Superior temporal gyrus (tissue), 1 donor: ENCODE data around the gene INO80E.
A peak's percentile ranks its signal among the peaks of the same experiment; 100 is the strongest.

Experiments used
- DNase-seq: peaks from one replicate; pipeline ENCODE4 v3.0.0-alpha.2; 2016; ENCODE audit errors: extremely low spot score

The INO80E gene

DNA sequence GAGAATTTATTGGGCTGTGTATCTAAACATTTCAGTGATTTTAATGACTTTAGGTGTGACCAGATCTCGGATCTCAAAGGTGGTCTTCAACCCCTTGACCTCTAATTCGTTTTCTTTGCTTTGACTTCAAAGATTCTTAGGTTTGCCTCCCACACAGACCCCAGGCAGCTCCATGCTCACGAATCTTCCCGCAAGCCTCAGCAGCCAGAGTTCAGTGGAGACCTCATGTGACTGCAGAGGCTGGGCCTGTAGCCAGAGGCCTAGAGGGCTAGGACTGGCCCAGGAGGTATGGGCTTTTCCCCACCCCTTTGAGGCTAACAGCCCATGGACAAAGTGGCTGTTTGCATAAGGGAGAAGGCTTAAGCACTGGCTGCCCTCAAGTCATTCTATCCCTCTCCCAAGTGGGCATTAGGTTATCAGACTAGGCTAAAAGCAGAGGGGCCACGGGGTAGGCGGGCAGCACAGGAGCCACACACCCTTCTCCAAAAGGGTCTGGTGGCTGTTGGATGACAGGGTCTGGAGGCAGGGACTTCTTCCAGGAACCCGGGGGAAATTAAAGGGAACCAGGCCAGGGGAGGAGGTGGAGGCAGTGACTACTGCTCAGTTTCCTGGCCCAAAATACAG, 3.6 kb upstream of the INO80E start:
- DNase-seq, result no peak

DNA sequence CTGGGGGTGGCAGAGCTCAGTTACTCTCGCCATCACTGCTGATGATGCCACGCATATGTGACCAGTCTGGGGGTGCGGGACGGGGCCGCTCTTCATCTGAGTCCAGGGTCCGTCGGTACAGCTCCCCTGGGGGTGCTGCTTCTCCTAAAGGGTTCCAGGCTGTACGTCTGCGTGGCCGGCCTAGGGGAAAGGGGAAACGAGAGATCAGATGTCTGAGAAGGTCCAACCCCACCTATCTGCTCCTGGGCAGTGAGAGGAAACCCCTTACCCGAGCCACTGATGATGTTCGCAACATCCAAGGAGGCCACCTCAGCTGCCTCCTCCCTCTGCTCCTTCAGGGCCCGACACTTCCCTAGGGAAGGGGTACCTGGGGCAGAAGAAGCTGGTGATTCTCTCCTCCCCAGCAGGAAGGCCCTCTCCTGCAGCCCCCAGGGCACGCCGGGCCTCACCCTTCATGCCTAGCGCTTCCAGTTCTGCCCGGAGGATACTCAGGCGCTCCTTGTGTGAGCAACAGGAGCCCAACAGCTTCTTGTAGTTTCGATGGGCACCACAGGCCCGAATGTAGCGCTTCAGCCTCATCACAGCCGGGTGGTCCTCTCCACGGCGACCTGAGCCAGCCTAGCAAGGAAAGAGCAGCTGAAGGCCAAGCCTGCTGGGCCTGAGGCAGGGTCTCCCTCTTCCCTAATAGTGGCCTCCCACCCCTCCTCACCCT, 2.7 kb upstream of the INO80E start:
- no peak for DNase-seq

DNA sequence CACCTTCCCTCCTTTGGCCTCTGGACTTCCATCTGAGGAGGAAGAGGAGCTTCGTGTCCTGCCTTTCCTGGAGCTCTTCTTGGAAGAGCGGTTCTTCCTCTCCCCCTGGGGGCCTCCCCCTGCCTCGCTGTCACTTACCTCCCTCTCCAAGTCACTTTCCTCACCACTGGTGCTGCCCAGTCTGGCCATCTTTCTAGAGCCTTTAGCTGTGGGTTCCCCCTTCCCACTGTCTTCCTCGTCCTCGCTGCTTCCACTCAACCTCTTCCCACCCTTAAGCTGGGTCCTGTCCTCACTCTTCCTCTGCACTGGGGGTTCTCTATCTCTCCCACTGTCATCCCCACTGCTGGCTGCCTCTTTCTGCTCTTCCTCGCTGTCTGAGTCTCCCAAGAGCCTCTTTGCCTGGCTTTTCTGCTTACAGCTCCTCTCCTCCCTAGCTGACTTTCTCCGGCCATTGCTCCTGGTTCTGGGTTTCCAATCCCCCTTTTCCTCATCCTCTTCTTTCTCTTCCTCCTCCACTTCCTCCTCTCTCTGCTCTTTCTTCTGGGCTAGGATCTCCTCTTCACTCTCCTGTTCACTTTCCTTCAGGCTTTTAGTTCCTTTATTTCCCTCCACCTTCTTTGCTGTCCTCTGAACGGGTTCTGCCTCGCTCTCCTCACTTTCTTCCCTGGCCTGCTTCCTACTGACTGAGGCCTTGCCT, 2.0 kb upstream of the INO80E start:
- DNase-seq, result no peak

DNA sequence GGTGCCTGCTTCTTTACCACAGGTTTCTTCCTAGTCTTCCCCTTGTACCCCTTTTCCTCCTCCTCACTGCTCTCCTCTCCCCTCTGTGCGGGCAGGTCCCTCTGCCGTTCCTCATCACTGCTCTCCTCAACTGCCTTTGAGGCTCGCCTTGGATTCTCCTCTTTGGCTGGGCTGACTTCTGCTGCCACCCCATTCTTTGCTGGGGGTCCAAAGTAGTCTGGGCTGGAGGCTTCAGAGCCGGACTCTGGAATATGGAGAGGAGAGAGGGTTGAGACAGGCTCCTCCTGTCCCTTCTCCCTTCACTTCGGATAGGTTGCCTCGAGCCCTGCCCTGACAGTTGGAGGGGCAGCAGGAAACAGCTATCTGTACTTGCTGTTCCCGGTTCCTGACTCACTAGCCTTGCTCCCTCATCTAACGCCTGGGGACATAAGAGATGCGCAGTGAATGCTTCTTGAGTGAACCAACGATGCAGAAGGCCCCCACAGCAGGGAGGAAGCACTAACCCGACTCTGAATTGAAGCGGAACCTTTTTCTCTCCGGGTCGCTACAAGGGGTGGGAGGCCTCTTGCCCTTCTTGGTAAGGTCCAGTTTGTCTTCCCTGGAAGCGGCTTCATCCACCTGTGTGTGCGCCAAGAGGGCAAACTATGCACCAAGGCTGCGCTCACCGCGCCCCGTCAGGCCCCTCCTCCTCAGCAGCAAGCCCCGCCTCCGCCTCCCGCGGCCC, 1.3 kb upstream of the INO80E start:
- DNase-seq, result peak; percentile 20

DNA sequence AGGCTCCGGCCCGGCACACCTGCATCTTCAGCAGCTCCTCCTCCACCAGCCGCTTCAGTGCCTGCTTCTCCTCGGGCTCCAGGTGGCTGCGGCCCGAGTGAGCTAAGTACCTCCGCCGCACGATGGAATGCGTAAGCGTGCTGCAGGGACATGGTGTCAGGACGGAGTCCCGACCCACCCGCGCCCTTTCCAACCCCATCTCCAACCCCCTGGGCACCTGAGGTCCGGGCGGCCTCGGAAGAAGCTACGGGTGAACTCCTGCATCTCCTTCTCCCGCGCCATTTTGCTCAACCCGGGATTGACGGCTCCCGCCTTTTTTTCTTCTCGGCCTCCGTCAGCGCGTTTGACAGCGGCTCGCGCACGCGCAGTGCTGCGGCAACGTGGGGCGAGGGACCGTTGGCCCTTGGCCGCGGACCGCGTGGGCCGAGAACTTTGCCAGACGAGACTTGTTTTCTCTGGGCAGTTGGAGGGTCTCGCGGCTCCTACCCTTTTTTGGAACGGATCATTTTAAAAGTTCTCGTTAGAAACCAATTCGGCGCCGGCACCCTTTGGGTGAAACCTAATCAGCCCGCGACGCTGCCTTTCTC, 624 bp upstream of the INO80E start, which contains the start of gene HIRIP3:
Gene HIRIP3, minus strand, starts transcription at position 294 of the 587 bp plus-strand sequence. Its CDS starts 12 bp downstream, at position 282.
- peak; percentile 94 for DNase-seq

DNA sequence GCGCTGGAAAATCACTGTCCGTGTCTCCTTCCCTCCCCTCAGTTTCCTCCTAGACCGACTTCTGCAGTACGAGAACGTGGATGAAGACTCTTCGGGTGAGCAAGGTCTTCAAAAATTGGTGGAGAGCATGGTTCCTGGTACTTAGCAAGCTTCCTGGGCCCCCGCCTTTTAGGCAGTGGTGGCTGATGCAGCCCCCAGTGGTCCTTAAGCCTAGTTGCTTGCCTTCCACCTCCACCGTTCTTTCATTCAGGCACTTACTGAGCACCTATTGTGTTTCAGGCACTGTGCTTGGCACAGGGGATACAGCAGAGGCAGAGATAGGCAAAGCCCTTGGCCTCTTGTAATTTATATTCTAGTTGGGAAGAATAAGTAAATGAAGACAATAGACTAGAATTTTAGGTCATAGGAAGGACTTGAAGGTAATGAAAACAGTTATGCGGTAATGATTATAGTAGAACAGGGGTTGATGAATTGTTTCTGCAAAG, 767 bp downstream of the INO80E start:
- no peak for DNase-seq

DNA sequence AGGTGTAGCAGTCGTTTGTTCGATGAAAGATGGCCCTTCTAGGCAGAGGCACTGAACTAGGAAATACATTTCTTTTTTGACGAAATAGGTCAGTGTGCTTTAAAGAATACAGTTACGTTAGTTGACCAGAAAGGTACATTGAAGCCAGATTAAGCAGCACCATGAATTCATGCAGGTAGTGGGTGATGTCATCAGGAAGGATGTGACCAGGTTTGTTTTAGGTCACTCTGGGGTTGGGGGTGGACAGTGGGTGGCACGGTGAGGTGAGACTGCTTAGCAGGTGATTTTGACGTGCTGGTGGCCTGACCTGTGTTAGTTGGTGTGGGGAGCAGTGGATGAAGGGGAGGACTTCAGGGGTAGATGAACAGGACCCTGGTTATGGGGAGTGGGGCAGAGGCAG, 3.6 kb downstream of the INO80E start:
- no peak for DNase-seq

DNA sequence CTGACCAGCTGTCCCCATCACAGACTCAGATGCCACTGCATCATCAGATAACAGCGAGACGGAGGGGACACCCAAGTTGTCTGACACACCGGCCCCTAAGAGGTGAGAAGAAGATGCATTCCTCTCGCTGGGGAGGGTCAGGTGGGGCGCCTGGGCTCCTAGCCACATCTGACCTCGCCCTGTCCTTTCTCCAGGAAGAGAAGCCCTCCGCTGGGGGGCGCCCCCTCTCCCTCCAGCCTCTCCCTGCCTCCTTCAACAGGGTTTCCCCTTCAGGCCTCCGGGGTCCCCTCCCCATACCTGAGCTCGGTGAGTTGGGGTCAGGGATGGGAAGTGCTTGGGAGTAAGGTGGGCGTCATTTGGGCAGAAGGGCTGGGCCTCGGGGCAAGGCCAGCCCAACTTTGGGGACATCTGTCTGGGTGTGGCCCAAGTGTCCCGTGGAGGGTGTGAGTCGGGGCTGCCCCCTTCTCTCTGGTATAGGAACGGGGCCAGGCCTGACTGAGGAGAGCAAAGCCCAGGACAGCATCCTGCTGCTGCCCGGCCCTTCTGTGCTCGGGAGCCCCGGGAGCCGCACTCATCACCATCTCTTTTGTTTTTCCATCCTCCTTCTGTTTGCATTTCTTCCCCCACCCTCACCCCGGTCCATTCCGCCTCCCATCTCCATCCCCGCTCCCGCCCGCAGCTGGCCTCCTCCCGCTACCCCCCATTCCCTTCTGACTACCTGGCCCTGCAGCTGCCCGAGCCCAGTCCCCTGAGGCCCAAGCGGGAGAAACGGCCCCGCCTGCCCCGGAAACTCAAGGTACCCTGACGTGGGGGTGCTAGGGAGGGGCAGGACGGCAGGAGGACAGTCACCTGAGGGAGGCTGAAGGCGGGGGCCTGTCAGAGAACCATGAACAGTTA, 4.9 kb downstream of the INO80E start:
- no peak for DNase-seq

DNA sequence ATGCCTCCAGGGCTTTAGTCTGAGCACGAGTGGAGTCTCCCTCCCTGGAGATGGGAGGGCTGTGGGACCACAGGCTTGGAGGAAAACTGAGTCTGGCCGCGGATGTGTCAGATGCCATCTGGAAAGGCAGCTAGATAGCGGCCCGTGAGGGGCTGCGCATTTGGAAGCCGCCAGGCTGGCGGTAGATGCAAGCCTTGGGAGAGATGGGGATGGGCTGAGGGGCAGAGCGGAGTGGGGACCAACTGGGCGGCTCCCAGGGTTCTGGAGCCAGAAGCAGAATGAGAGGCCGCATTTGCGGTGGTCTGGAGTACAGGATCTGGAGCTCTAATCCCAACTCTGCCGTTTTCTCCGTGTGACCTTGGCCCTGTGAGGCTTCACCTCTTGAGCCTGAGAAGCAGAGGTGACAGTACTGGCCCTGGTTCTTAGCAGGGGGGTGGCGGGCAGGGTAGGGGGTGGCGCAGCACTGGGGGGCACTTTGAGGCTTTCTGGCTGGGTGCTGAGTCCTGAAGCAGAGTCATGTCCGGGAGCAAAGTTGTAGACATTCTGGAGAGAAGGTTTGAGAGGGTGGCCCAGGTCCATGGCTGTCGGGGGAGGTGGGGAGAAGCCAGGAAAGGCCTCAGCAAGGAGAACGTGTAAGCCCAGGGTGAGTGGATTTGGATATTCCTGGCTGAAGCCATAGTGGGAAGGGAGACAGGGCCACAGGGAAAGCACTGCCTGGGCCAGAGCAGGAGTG, 6.7 kb downstream of the INO80E start:
- no peak for DNase-seq

DNA sequence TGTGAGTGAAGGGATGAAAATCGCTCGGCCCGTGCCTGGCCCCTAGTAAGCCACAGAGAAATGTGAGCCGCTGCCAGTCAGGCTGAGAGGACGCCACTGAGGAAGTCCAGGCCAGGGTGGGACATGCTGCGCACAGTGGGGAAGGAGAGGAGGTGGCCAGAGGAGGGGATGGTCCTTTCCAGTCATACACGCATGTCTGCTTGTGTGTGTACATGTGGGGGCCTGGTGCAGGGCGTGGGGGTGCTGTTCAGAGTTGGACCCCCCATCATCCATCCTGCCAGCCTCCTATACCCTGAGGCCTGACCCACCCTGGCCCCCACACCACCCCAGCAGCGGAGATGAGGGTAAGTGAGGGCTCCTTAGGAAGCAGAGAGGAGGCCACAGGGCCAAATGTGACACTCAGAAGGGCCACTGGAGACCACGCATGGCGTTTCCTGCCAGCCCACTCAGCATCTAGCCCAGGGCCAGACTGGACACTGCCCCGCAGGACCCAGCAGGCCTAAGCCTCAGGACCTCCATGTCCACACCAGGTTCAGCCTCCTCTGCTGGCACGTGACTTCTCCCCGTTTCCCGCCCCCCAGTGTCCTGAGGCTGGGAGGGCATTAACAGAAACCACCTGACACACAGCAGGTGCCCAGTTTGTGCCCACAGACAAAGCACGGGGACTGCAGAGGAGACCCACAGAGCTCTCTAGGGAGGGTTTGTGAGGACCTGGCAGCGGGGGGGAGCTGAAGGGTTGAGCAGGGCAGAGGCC, 7.8 kb downstream of the INO80E start:
- DNase-seq, result no peak

DNA sequence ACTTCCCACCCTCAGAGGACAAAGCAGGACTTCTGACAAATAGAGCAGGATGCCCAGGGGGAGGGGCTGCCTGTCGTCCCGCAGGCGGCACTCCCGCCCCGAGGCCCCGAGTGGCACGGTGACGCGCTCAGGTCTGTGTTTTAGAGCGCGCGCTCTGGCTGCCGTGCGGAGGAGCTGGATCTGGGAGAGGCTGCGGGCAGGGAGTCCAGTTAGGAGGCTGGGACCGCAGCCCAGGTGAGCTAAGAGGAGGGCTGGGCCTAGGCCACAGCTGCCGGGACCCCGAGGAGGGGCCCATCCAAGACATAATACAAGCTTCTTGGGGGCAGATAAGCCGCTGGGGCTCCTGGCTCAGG, 8.4 kb downstream of the INO80E start:
- DNase-seq, result no peak

DNA sequence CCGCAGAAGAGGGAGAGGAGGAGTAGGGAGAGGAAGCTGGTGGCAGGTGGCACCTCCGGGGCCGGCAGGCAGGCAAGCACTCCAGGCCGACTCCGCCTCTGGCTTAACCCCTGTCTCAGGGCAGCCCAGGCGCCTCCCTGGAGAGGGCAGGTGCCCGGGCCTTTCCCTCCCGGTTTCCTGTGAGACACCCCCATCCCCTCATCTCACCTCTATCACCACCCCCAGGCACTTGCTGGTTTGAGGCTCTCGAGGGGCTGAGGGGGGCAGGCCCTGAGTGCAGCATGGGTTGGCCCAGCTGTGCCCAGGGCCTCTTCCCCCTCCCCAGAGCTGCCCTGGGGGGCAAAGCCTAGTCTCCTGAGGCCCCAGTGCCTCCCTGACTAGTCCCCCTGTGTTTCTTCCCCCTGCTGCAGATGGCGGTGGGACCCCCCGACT, 8.8 kb downstream of the INO80E start:
- DNase-seq, result no peak

DNA sequence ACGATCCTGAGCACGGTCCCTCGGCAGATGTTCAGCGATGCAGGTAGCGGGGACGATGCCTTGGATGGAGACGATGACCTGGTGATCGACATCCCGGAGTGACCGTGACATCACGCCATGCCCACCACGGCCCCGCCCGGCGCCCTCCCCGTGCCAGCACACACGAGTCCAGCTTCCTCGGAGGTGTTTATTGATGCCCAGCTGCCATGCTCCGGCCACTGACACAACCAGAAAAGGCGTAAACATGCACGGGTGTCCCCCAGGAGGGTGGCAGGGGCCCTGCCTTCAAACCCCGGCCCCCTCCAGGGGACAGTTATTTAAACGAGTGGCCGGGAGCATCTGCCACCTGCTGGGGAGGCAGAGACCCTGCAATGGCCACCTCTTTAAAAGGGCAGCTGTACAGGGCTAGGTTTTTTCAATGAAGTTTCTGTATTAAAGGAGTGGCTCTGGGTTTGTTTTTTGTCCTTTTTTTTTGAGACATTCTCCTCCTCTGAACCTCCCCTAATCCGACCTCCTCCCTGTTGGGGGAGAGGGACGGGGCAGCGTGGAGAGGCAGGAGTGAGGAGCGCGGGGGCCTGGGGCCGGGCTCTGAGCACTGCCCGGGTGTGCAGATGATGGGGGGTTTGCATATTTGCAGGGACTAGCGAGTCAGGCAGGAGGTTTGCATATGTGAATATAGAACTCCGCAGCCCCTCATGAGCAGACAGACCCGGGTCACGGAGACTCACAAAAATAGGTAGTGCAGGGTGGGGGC, 9.5 kb downstream of the INO80E start:
- no peak for DNase-seq

DNA sequence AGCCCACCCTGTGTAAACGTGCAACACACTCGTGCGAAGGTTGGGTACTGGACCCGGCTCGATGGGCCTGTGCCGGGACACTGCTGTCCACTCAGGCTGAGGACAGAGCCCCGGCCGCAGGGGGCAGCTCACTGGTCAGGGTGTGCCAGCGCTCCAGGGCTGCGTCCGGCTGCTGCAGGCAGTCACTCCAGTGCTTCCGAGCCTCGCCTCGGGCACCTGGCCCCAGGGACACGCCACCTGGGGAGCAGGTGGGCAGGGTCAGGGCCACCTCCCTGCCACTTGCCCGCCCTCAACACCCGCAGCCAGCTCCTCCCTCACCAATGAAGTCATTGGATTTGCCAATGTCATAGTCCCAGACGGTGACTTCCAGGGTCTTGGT, 10.0 kb downstream of the INO80E start:
- DNase-seq, result no peak

DNA sequence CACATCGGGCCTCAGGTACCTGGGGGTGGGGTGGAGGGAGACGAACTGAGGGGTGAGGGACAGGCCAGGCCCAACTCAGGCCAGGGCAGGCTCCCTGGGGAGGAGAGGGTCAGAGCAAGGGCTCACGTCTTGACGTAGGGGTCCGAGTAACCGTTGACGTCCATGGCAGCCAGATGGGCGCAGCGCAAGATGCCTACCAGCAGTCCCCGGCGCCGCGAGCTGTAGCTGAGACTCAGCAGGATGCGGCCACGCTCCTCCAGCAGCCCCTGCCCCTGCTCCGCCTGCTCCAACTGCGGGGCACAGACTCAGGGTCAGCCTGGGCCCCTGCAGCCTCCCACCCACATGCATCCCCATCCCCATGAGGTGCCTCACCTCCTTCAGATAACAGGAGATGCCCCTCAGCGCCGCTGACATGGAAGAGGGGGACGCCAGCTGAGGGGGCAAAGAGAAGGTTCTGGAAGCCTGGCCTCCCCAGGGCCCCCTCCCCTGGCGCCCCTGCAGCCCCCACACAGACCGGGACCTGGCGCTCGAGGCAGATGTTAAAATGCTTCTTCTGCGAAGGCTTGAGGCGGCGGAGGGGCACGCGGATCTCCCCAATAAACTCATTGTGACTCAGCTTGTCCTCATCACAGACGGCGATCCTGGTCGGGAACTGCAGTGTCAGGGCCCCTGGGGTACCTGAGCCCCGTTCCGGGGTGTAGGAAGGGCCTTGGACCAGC, 10.8 kb downstream of the INO80E start:
- DNase-seq, result no peak

DNA sequence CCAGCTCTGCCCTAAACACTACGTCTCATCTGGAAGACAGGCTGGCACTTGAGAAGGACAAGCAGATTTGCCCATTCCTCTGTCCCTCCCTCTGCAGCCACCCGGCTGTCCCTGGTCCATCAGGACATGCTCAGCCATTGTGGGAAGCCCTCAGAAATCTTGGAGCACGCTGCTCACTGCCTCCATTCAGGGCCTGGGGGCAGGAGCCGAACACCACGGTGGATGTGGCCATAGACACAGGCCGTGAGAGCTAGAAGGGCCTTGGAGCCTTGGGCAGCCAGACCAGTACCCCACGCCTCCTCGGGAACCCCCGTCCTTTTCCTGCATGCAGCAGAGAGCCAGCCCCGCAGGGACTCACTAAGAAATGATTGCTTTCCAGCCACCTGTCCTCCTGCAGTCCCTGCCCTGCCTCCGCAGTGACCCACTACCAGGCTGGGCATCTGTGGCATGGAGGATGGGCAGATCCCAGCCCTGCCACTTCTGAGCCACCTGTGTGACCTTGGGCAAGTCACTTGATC, 11.4 kb downstream of the INO80E start:
- no peak for DNase-seq

DNA sequence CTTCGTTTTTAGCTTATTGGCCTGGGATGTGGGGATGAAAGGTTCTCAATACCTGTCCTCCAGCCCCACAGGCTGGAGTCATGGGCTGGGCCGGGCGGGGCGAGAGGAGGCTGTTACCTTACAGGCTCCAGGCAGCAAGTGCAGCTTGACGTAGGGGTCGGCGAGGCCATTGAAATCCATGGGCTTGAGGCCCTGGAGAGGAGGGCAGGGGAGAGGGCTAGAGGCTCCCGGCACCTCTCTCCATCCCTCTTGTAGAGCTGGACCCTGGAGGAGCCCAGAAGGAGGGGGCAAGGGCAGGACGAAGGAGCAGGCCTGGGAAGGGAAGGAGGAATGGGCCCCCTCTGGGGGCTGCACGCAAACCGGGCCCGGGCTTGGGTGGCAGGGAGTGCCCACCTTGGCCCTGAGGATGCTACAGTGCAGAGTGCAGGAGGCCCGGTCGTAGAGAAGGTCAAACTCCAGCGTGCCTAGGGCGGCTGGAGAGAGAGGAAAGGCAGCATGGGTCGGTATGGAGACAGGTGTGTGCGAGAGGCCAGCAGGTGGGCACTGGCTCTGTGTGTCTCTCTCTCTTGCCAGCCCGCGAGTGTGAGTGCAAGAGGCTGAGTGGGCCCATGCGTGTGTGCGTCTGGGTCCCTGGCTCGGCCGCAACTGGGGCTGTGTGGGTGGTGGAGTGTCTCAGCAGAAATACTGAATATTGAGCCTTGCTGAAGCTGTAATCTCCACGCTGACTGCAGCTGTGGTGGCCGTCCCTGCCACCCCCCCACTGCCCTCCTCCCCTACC, 13.2 kb downstream of the INO80E start:
- DNase-seq, result no peak
